ENCODE measurements around the gene WDR82.

WDR82 gene

DNA sequence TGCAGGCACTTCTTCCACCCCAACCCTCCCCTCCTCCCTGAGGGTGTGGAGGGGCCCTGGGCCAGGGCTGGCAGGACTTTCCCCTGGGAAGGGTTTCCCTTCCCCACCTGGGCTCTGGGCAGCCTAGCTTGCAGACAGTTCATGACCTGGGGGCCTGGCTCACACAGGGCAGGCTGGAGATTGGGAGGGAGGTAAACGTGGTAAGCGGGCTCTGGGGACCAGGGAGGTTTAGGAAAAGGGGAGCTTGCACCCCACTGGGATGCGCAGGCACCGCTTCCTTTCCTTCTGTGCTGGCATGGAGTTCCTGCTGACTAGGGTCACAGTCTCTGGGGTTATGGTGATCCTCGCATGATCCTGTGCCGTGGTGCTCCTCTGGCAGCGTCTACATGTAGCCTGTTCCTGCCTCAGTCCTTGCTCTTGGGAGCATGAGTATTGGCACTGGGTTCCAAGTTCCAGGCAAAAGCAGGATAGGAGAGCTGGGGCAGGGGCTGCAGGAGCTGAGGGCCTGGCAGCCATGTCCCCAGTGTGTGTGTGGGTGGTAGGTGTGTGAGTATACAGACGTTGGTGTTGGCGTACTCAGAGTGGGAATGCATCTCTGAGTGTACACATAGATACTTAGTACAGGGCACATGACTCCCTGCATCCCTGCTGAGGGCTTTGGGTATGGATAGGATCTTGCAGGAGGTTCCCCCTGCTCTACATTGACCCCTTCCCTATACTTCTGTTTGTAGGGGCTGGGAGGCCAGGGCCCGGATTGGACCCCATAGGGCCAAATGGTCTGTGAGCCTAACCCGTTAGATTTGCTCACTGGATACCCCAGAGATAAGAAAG lies 16.1 kb upstream of the WDR82 start:
- no peak for ATAC-seq
- TF ChIP-seq ZFP30 (CRISPR knock-in tag; IDR thresholded peaks at IDR 0.05) (no peak), ZC3H10 (CRISPR knock-in tag; IDR thresholded peaks at IDR 0.05) (no peak), ZNF565 (CRISPR knock-in tag; conservative IDR thresholded peaks at IDR 0.05; ENCODE audit: low read depth) (no peak), SNAI2 (CRISPR knock-in tag; IDR thresholded peaks at IDR 0.05) (no peak), PATZ1 (CRISPR knock-in tag; IDR thresholded peaks at IDR 0.05; ENCODE audit: borderline replicate concordance) (no peak), ZNF8 (CRISPR knock-in tag; IDR thresholded peaks at IDR 0.05) (no peak), RARB (CRISPR knock-in tag; IDR thresholded peaks at IDR 0.05) (no peak), CSDC2 (CRISPR knock-in tag; IDR thresholded peaks at IDR 0.05) (no peak), ISL1 (CRISPR knock-in tag; IDR thresholded peaks at IDR 0.05) (no peak), ZNF70 (CRISPR knock-in tag; IDR thresholded peaks at IDR 0.05) (no peak), CSRNP3 (CRISPR knock-in tag; IDR thresholded peaks at IDR 0.05) (no peak), ESRRG (CRISPR knock-in tag; IDR thresholded peaks at IDR 0.05) (no peak)

- ATAC-seq, result no peak
- TF ChIP-seq CSDC2 (CRISPR knock-in tag; IDR thresholded peaks at IDR 0.05) (no peak), ZC3H10 (CRISPR knock-in tag; IDR thresholded peaks at IDR 0.05) (no peak), ZNF565 (CRISPR knock-in tag; conservative IDR thresholded peaks at IDR 0.05; ENCODE audit: low read depth) (no peak), ZNF70 (CRISPR knock-in tag; IDR thresholded peaks at IDR 0.05) (no peak), TSHZ2 (CRISPR knock-in tag; IDR thresholded peaks at IDR 0.05) (no peak), RARB (CRISPR knock-in tag; IDR thresholded peaks at IDR 0.05) (no peak), GLIS3 (CRISPR knock-in tag; IDR thresholded peaks at IDR 0.05) (no peak), ZFP30 (CRISPR knock-in tag; IDR thresholded peaks at IDR 0.05) (no peak), SNAI2 (CRISPR knock-in tag; IDR thresholded peaks at IDR 0.05) (no peak), CSRNP3 (CRISPR knock-in tag; IDR thresholded peaks at IDR 0.05) (no peak), ESRRG (CRISPR knock-in tag; IDR thresholded peaks at IDR 0.05) (no peak), OSR1 (CRISPR knock-in tag; IDR thresholded peaks at IDR 0.05) (no peak), ISL1 (CRISPR knock-in tag; IDR thresholded peaks at IDR 0.05) (no peak), PATZ1 (CRISPR knock-in tag; IDR thresholded peaks at IDR 0.05; ENCODE audit: borderline replicate concordance) (no peak), TCF4 (CRISPR knock-in tag; IDR thresholded peaks at IDR 0.05; ENCODE audit: borderline replicate concordance) (no peak), ARNTL (CRISPR knock-in tag; IDR thresholded peaks at IDR 0.05; ENCODE audit: borderline replicate concordance, low read depth) (no peak), TOX (CRISPR knock-in tag; IDR thresholded peaks at IDR 0.05; ENCODE audit: borderline replicate concordance) (no peak)
These were observed 15.3 kb upstream of the WDR82 start for GRCh38 chr3:52293491-52294319.
